ENCODE results near the gene PCNX1.

DNA sequence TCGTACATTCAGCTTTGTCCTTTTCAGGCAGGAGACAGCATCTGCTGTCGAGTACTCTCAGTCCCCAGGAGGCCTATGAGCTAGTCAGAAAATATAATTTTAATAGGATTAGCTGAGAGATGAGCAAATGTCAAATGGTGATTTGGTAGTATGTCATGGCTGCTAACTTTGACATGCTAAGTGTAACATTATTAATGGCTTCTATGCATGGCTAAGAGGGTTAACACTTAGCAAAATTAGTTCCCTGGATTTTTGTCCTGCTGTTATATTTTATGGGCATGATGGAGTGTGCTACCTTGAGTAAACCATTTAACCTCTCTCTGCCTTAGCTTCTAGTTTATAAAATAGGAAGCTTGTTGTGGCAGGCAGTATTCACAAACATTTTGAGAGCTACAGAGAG, 2.9 kb upstream of the PCNX1 start:
- TF ChIP-seq POLR2AphosphoS5 (IDR thresholded peaks at IDR 0.05) (no peak), CTCF (IDR thresholded peaks at IDR 0.05) (no peak)
